C4-2B (cell line): ENCODE data around the gene BMP7.

Experiments used
- CTCF ChIP-seq: fragments of 450-650 bp; conservative IDR thresholded peaks from 2 replicates; pipeline ENCODE4 v1.5.1; 2017; ENCODE audit warnings: mild to moderate bottlenecking
- ZFX ChIP-seq: fragments of 450-650 bp; IDR thresholded peaks from 2 replicates; pipeline ENCODE4 v1.6.1; 2017

- TF ChIP-seq CTCF (no peak), ZFX (no peak)
Measured at GRCh38 chr20:57256205-57256604, 10.2 kb downstream of the BMP7 start.
